K562 (cell line): ENCODE results near the gene CR2. TPM values are rescaled to one million over a fixed set of nuclear protein-coding genes. Genes with fewer than 3 reads are reported as not detected.

Source experiments
- ATAC-seq: fragments of 200-7000 bp; cut with Tn5 transposase; 3 replicates; pipeline ENCODE4 v1.9.1; 2020; ENCODE audit warnings: moderate library complexity
- BruUV-seq: library from RNA; stranded (reverse); fragments of 400-500 nt; replicated peaks from 2 replicates; lab custom pipeline; 2021; lab: Mats Ljungman, UMichigan
- CTCF ChIA-PET: fragments of 300-600 bp; formaldehyde crosslinking; extraction: SDS; loops from one replicate; lab custom pipeline; 2021; ENCODE audit warnings: low intra/inter-chr PET ratio; lab: Yijun Ruan, JAX
- POLR2A ChIA-PET: fragments of 300-600, 350-650 bp; sonication (Branson Sonifier 250); formaldehyde crosslinking; extraction: SDS; loops from one replicate; lab custom pipeline; 2021; ENCODE audit warnings: antibody characterized with exemption, inconsistent platforms; lab: Yijun Ruan, JAX
- DNase-seq, 4 experiments: peaks; one replicate each; pipeline versions ENCODE4 v3.0.0 to v3.0.0-alpha.2; 2011 to 2018; ENCODE audit warnings: low spot score in 3 of 4, mixed read lengths in 3 of 4; ENCODE audit errors: extremely low read depth in 1 of 4
- FAIRE-seq: peaks from 2 replicates; lab custom pipeline; 2011; peaks lifted over from hg19 to GRCh38; lab: Jason Lieb, UNC
- H2AFZ ChIP-seq: 2 replicates; pipeline ENCODE4 v1.6.0; 2011; ENCODE audit warnings: low read depth, low read length, control low read depth, inconsistent platforms
- H3K27ac ChIP-seq: fragments of 200-600 bp; 3 replicates; pipeline ENCODE4 v1.8.0; 2011; ENCODE audit warnings: low read depth, mild to moderate bottlenecking, control low read depth, inconsistent platforms, low read length, moderate library complexity, mixed read lengths; ENCODE audit errors: extremely low read depth
- H3K27me3 ChIP-seq, 2 experiments: fragments of 300-600 bp in 1 of 2; 2 replicates in 1 of 2; 3 replicates in 1 of 2; pipeline versions ENCODE4 v1.6.0 to v1.8.0; 2011; ENCODE audit warnings: inconsistent platforms in 2 of 2, low read length in 2 of 2, mild to moderate bottlenecking in 1 of 2, mixed read lengths in 1 of 2, moderate library complexity in 1 of 2; ENCODE audit not compliant: control insufficient read depth in 2 of 2, insufficient read depth in 2 of 2
- H3K36me3 ChIP-seq: fragments of 300-600 bp; 3 replicates; pipeline ENCODE4 v1.8.0; 2011; ENCODE audit warnings: mild to moderate bottlenecking, low read length, inconsistent platforms; ENCODE audit not compliant: control insufficient read depth, insufficient read depth
- H3K4me1 ChIP-seq, 2 experiments: fragments of 200-600 bp in 1 of 2; replicated peaks in 1 of 2; 2 replicates in 1 of 2; 3 replicates in 1 of 2; pipeline versions ENCODE4 v1.5.1 to v1.8.0; 2011; ENCODE audit warnings: inconsistent platforms in 2 of 2, low read length in 2 of 2, mild to moderate bottlenecking in 1 of 2, mixed read lengths in 1 of 2, moderate library complexity in 1 of 2; ENCODE audit not compliant: control insufficient read depth in 2 of 2, insufficient read depth in 2 of 2
- H3K4me2 ChIP-seq: 2 replicates; pipeline ENCODE4 v1.6.1; 2011; ENCODE audit warnings: low read length, control low read depth, inconsistent platforms, mixed read lengths; ENCODE audit not compliant: insufficient read depth
- H3K4me3 ChIP-seq: fragments of 200-600 bp; sonication (generic), shearing (Covaris generic); 2 replicates; pipeline ENCODE4 v1.5.1; 2016; ENCODE audit warnings: control low read depth, inconsistent platforms
- H3K79me2 ChIP-seq: fragments of 200-600 bp; 3 replicates; pipeline ENCODE4 v1.8.0; 2011; ENCODE audit warnings: low read length, inconsistent platforms; ENCODE audit not compliant: control insufficient read depth, insufficient read depth
- H3K9ac ChIP-seq, 2 experiments: 2 replicates each; pipeline versions ENCODE4 v1.6.0 to v1.6.1; 2011; ENCODE audit warnings: low read depth in 2 of 2, low read length in 2 of 2, control low read depth in 1 of 2, inconsistent platforms in 1 of 2, mild to moderate bottlenecking in 1 of 2, mixed read lengths in 1 of 2; ENCODE audit not compliant: insufficient read depth in 1 of 2
- H3K9me1 ChIP-seq: one replicate; pipeline ENCODE4 v1.6.0; 2011; ENCODE audit warnings: inconsistent platforms, mild to moderate bottlenecking, low read length, moderate library complexity; ENCODE audit not compliant: control insufficient read depth, insufficient read depth
- H3K9me3 ChIP-seq: replicated peaks from 2 replicates; pipeline ENCODE4 v1.5.1; 2011; ENCODE audit warnings: low read depth, low read length, inconsistent platforms; ENCODE audit not compliant: control insufficient read depth, insufficient read depth
- H4K20me1 ChIP-seq: replicated peaks from 2 replicates; pipeline ENCODE4 v1.6.1; 2011; ENCODE audit warnings: low read length, inconsistent platforms, mixed read lengths; ENCODE audit not compliant: control insufficient read depth, insufficient read depth
- AFF4 ChIP-seq: sonication (generic); formaldehyde crosslinking; IDR thresholded peaks from 2 replicates; pipeline ENCODE4 v1.8.0; 2023; ENCODE audit warnings: mild to moderate bottlenecking, missing genetic modification reagents
- BCLAF1 ChIP-seq, 2 experiments: fragments of 450-650 bp in 1 of 2; IDR thresholded peaks; 2 replicates each; pipeline ENCODE4 v1.6.1; 2011 to 2017; ENCODE audit warnings: low read depth in 2 of 2, antibody characterized with exemption in 1 of 2, borderline replicate concordance in 1 of 2, low read length in 1 of 2, mild to moderate bottlenecking in 1 of 2, mixed read lengths in 1 of 2; ENCODE audit not compliant: control insufficient read depth in 1 of 2
- CHD4 ChIP-seq: fragments of 200-600 bp; sonication (generic); IDR thresholded peaks from 3 replicates; pipeline ENCODE4 v1.6.1; 2012; ENCODE audit warnings: low read depth, mild to moderate bottlenecking, mixed read lengths, low read length, inconsistent platforms; ENCODE audit not compliant: insufficient read depth, insufficient replicate concordance, poor library complexity, severe bottlenecking
- DDX20 ChIP-seq: fragments of 450-650 bp; IDR thresholded peaks from 2 replicates; pipeline ENCODE4 v1.6.1; 2016; ENCODE audit warnings: missing genetic modification characterization, low read depth, mild to moderate bottlenecking, missing compliant biosample characterization, moderate library complexity
- KAT7 ChIP-seq: sonication (generic); formaldehyde crosslinking; IDR thresholded peaks from 2 replicates; pipeline ENCODE4 v1.8.0; 2022; ENCODE audit warnings: missing genetic modification reagents, mild to moderate bottlenecking, borderline replicate concordance
- KLF6 ChIP-seq: fragments of 250-450 bp; sonication (Bioruptor Pico); IDR thresholded peaks from 2 replicates; pipeline ENCODE4 v1.4.0; 2020; ENCODE audit warnings: mild to moderate bottlenecking, moderate library complexity, borderline replicate concordance
- NONO ChIP-seq, 2 experiments: fragments of 200-400 bp in 1 of 2; fragments of 450-650 bp in 1 of 2; formaldehyde crosslinking in 1 of 2; IDR thresholded peaks; 2 replicates each; pipeline ENCODE4 v1.6.1; 2017; ENCODE audit warnings: low read depth in 2 of 2, mild to moderate bottlenecking in 2 of 2, moderate library complexity in 2 of 2, low read length in 1 of 2
- SIX5 ChIP-seq, 2 experiments: IDR thresholded peaks; 2 replicates each; pipeline ENCODE4 v1.6.1; 2011; ENCODE audit warnings: low read length in 2 of 2, borderline replicate concordance in 1 of 2, low read depth in 1 of 2, mild to moderate bottlenecking in 1 of 2, moderate library complexity in 1 of 2; ENCODE audit not compliant: insufficient read depth in 1 of 2
- SMARCE1 ChIP-seq: fragments of 450-650 bp; IDR thresholded peaks from 2 replicates; pipeline ENCODE4 v1.7.1; 2016; ENCODE audit warnings: mild to moderate bottlenecking
- U2AF1 ChIP-seq: fragments of 200-400 bp; formaldehyde crosslinking; optimal IDR thresholded peaks from 2 replicates; pipeline ENCODE3; 2017; ENCODE audit warnings: mild to moderate bottlenecking, low read depth, low read length, moderate library complexity
- ZFP1 ChIP-seq: fragments of 450-650 bp; formaldehyde crosslinking; IDR thresholded peaks from 2 replicates; pipeline ENCODE4 v1.4.0; 2020; ENCODE audit warnings: mild to moderate bottlenecking, mixed read lengths
- ZNF134 ChIP-seq: fragments of 250-450 bp; sonication (Bioruptor Pico); conservative IDR thresholded peaks from 2 replicates; pipeline ENCODE4 v1.4.0; 2020
- ZNF197 ChIP-seq: fragments of 200-800 bp; sonication (Bioruptor generic); IDR thresholded peaks from 2 replicates; pipeline ENCODE4 v1.6.1; 2016; ENCODE audit warnings: low read depth, missing genetic modification characterization, missing compliant biosample characterization
- ZNF436 ChIP-seq: fragments of 250-450, 450-650 bp; sonication (Bioruptor Pico); formaldehyde crosslinking; IDR thresholded peaks from 2 replicates; pipeline ENCODE4 v1.7.0; 2020; ENCODE audit warnings: mild to moderate bottlenecking
- ZNF699 ChIP-seq: fragments of 250-450 bp; sonication (Bioruptor Pico); IDR thresholded peaks from 2 replicates; pipeline ENCODE4 v1.8.0; 2021; ENCODE audit warnings: mild to moderate bottlenecking, moderate library complexity; ENCODE audit not compliant: insufficient replicate concordance
- WGBS: fragments of 100-300 bp; shearing (Covaris generic); methylation state at CpG from one replicate; pipeline ENCODE4 v1.1.6; 2016; ENCODE audit warnings: low coverage, mixed read lengths; ENCODE audit not compliant: insufficient coverage; ENCODE audit errors: missing lambda C conversion rate; 5-methylcytosine and 5-hydroxymethylcytosine counted together
- in situ Hi-C: fragments of 300-500 bp; cut with MboI; formaldehyde crosslinking; loops from 4 replicates; pipeline ENCODE4 v1.15.0; 2018; ENCODE audit warnings: inconsistent platforms, mixed read lengths
- intact Hi-C: fragments of 100-400 bp; cut with micrococcal nuclease; formaldehyde crosslinking; loops from 2 replicates; pipeline ENCODE4 v1.14.2; 2022
- polyA plus RNA-seq, 8 experiments: library from polyadenylated mRNA; depleted of rRNA in 4 of 8; stranded (reverse) in 5 of 8; unstranded in 3 of 8; fragments of >200 nt; fragmentation: Nextera tagmentation in 2 of 8; fragmentation: Illumina TruSeq in 1 of 8; extraction: Ambion mirVana in 2 of 8; extraction: Trizol in 1 of 8; gene quantifications; 2 replicates each; pipeline versions ENCODE4 v1.2.1 to v1.2.3, GENCODE V29; 2011 to 2014; ENCODE audit warnings: inconsistent platforms in 1 of 8, missing spikeins in 1 of 8
- total RNA-seq, 7 experiments: library from RNA; depleted of rRNA in 6 of 7; stranded (reverse); fragments of >200 nt in 6 of 7; fragmentation: Illumina TruSeq in 2 of 7; extraction: Trizol in 2 of 7; gene quantifications; 2 replicates each; pipeline versions ENCODE4 v1.2.1 to v1.2.3, GENCODE V29; 2011 to 2021; ENCODE audit warnings: low replicate concordance in 1 of 7

The CR2 gene
- total and polyA plus RNA-seq, 9 of the 15 experiments (the other 6 are each of a cell fraction or from before 2014, with no cell fraction given), result 0.07 to 0.67 (median 0.37) TPM

GRCh38 chr1:207459008-207459407, 4.9 kb downstream of the CR2 start:
- peaks cover 8 to 21% of the 10 kb centered on the region in 2 experiments; a peak in 4 of 5 replicates for H3K4me1 ChIP-seq
- H3K27me3 ChIP-seq, result no peaks in the 10 kb centered on the region
- DNase-seq (no peak), FAIRE-seq (no peak), ATAC-seq (no peak)
- H3K4me3 ChIP-seq, result no peak overlapping the region
- no peak overlapping the region for H2AFZ ChIP-seq
- H3K79me2 ChIP-seq, result no peaks in the 10 kb centered on the region
- no peaks in the 10 kb centered on the region for H3K36me3 ChIP-seq
- no peak overlapping the region for H3K27ac ChIP-seq
- no peaks in the 10 kb centered on the region for H3K9me1 ChIP-seq
- ChIA-PET POLR2A (no interaction called here), CTCF (no interaction called here)
- intact Hi-C loops, result no loop called here
- no TSS peak for BruUV-seq
- no peaks in the 10 kb centered on the region for H4K20me1 ChIP-seq
- 53% methylated on average over 2 of the region's 2 CpGs for WGBS
- in situ Hi-C loops, result no loop called here
- no peaks in the 10 kb centered on the region for H3K9me3 ChIP-seq
- no peak overlapping the region for H3K9ac ChIP-seq
- H3K4me2 ChIP-seq, result no peak overlapping the region
- no peak for TF ChIP-seq ZNF436
- TF ChIP-seq KLF6 (CRISPR knock-in tag), result no peak
- TF ChIP-seq ZNF134 (CRISPR knock-in tag), result no peak
- TF ChIP-seq SIX5 (IDR thresholded peaks at IDR 0.05; ENCODE audit: borderline replicate concordance in 1 of 2, insufficient read depth in 1 of 2, low read depth in 1 of 2, low read length in 2 of 2), result no peak
- TF ChIP-seq DDX20 (tag), result no peak
- TF ChIP-seq AFF4 (CRISPR knock-in tag), result no peak
- no peak for TF ChIP-seq ZFP1 (CRISPR knock-in tag)
- no peak for TF ChIP-seq KAT7
- TF ChIP-seq ZNF197 (CRISPR knock-in tag), result no peak
- TF ChIP-seq BCLAF1 (IDR thresholded peaks at IDR 0.05; ENCODE audit: borderline replicate concordance in 1 of 2, control insufficient read depth in 1 of 2, low read depth in 2 of 2, low read length in 1 of 2), result no peak
- TF ChIP-seq ZNF699 (CRISPR knock-in tag), result no peak
- TF ChIP-seq U2AF1, result no peak
- TF ChIP-seq NONO (IDR thresholded peaks at IDR 0.05; ENCODE audit: low read depth in 2 of 2, low read length in 1 of 2), result no peak
- TF ChIP-seq SMARCE1, result no peak
- TF ChIP-seq CHD4, result no peak
